Brain microvascular endothelial cell (primary cell): ENCODE data around the gene PRPF40A.

Experiments used
- DNase-seq: peaks from one replicate; pipeline ENCODE4 v3.0.0-alpha.2; 2020
- H3K27ac ChIP-seq: fragments of 250-450 bp; sonication (Bioruptor Pico); 2 replicates; pipeline ENCODE4 v1.5.1; 2020; ENCODE audit warnings: mild to moderate bottlenecking, moderate library complexity
- H3K27me3 ChIP-seq: fragments of 250-450 bp; sonication (Bioruptor Pico); replicated peaks from 2 replicates; pipeline ENCODE4 v1.5.1; 2020; ENCODE audit warnings: mild to moderate bottlenecking
- H3K36me3 ChIP-seq: fragments of 250-450 bp; sonication (Bioruptor Pico); replicated peaks from 2 replicates; pipeline ENCODE4 v1.5.1; 2020; ENCODE audit warnings: mild to moderate bottlenecking
- H3K4me3 ChIP-seq: 2 replicates; pipeline ENCODE4 v1.5.1; 2011; ENCODE audit warnings: low read depth, mild to moderate bottlenecking, control low read depth, low read length, moderate library complexity
- in situ Hi-C: cut with HindIII; loops from 2 replicates; pipeline ENCODE4 v1.10.0; 2017; ENCODE audit warnings: low sequenced_read_pairs, low pct_ligation_motif_present
- TF ChIP-seq, protein P1 (sequence below): IDR thresholded peaks from 2 replicates; pipeline ENCODE4 v1.5.1; 2011; ENCODE audit warnings: low read depth, mild to moderate bottlenecking, moderate library complexity, low read length, control low read depth, inconsistent platforms; ENCODE audit errors: missing control alignments

Gene PRPF40A

DNA sequence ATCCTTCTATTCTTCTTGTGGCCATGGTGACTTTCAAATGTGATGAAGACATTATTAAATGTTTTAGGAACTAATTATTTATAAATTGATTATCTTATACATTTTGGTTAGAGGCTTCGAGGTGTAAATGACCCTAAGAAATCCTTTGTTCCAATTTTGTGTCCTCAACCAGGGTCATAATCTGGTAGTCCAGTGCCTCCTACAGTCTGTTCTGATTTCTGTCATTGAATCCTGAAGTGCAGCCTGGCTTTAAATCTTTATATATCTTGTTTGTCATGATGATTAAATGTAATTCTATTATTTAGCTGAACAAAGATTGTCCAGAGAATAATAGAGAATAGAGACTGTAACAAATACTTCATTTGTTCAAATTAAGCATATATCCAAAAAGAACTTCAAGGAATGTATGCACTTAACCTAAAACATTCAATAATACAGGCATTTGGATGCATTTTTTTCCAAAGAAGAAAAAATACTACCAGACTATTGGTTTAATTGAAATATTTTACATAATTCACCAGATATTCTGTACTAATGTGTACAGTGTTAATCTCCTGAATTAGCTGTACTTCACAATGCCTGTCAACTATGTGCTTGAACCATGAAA is 89.8 kb downstream of the PRPF40A start:
- in situ Hi-C loops = loop anchor here (25.0 kb wide), 1 partner anchor 440 kb away; the partner anchor contains the start of gene STAM2
- Histone ChIP-seq H3K36me3 (peaks cover 17% of the 10 kb centered on the region), H3K4me3 (no peak overlapping the region), H3K27ac (no peak overlapping the region), H3K27me3 (no peaks in the 10 kb centered on the region)
- peak; percentile 23 for DNase-seq
- TF ChIP-seq, protein P1, sequence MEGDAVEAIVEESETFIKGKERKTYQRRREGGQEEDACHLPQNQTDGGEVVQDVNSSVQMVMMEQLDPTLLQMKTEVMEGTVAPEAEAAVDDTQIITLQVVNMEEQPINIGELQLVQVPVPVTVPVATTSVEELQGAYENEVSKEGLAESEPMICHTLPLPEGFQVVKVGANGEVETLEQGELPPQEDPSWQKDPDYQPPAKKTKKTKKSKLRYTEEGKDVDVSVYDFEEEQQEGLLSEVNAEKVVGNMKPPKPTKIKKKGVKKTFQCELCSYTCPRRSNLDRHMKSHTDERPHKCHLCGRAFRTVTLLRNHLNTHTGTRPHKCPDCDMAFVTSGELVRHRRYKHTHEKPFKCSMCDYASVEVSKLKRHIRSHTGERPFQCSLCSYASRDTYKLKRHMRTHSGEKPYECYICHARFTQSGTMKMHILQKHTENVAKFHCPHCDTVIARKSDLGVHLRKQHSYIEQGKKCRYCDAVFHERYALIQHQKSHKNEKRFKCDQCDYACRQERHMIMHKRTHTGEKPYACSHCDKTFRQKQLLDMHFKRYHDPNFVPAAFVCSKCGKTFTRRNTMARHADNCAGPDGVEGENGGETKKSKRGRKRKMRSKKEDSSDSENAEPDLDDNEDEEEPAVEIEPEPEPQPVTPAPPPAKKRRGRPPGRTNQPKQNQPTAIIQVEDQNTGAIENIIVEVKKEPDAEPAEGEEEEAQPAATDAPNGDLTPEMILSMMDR = peak; percentile 70

DNA sequence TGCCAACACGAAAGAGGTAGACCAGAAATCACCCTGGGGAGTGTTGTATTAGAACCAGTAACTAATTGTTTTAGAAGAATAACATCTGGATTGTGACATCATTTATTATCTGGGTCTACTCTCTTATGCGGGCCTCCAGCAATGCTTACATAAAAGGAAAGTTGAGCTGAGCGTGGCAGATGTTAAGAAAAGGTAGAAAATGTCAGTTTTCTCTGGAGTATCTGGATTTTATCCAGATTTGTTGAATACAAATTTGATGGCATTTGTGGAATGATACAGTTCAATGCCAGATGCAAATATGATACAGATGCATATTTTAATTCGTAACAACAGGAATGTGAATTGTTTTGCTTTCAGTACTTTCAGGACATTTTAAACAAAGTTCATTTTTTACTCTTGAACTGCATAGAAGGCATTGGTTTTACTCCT is 90.3 kb downstream of the PRPF40A start:
- no peak overlapping the region for H3K27ac ChIP-seq
- in situ Hi-C loops = loop anchor here (25.0 kb wide), 1 partner anchor 440 kb away; the partner anchor contains the start of gene STAM2

DNA sequence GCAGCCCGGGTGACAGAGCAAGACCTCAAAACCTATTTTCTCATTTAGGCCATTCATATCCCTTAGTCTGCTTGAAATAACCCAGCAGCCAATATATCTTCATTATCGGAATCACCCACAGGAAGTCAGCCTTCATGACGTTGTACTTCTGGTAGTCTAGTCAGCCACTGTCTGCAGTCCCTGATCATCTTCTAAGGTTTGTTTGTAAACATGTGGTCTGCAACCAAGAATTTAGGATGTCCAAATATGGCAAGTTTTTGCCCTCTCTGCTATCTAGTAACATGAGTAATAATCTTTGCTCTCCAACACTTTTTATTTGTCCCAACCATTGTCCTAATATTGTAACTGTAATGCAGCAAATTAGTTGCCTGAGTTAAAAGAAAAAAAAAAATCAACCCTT is 92.5 kb downstream of the PRPF40A start:
- DNase-seq = no peak
- Histone ChIP-seq H3K27me3 (no peaks in the 10 kb centered on the region), H3K27ac (no peak overlapping the region), H3K4me3 (no peak overlapping the region), H3K36me3 (peaks cover 15% of the 10 kb centered on the region)
- TF ChIP-seq, protein P1 = no peak
- in situ Hi-C loops = loop anchor here (25.0 kb wide), 1 partner anchor 438 kb away; the partner anchor contains the start of gene STAM2

More for the DNA sequence above, 90.3 kb downstream of the PRPF40A start:
- DNase-seq = no peak
- peaks cover 12% of the 10 kb centered on the region for H3K36me3 ChIP-seq
- H3K4me3 ChIP-seq = no peak overlapping the region
- TF ChIP-seq, protein P1 = no peak
- no peaks in the 10 kb centered on the region for H3K27me3 ChIP-seq

DNA sequence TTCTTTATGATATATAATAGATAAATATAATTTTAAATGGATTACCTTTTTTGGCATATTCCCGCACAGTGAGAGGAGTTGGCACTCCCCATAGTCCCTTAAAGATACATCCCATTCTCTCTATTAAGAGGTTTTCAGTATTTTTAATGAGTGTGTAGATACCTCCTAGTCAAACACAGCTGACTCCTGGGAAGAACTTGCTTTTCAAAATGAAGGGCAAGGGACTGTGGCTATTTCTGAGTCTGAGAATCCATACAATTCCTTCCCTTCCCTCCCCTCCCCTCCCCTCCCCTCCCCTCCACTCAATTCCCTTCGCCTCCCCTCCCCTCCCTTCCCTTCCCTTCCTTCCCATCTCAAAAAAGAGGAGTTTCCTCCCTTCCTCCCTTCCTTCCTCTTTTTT is 93.5 kb downstream of the PRPF40A start:
- DNase-seq = no peak
- in situ Hi-C loops = no loop called here
- TF ChIP-seq, protein P1 = no peak
- Histone ChIP-seq H3K27ac (no peak overlapping the region), H3K27me3 (no peaks in the 10 kb centered on the region), H3K4me3 (no peak overlapping the region), H3K36me3 (peaks cover 18% of the 10 kb centered on the region)

DNA sequence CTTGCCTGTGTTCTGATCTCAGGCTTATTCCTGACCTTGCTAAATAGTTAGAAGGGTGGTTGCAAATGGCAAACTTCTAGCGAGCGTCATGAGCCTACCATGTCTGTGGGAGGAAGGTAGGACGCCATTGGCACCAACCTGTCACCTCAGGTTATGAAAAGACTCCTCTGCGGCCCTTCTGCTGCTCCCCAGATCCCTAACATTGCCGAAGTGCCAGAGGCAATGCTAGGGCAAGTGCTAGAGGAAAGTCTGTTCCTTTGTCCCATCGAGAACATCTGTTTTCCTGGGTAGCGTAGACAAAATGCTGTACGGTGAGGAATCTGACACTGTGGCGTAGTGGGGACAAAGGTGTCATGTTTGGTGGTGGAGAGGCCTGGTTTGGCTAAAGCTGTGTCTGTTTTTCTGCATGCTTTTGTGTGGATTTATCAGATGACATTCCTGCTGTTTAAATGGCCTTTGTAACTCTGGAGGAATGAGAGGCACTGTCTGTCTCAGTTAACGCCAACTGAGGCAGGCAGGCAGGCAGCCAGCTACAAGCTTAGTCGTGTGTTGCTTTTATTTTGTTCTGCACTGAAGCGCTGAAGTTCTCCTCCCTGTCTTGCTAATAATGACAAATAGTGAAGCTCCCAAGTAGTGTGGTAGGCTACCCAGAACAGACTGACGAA is 94.1 kb downstream of the PRPF40A start:
- in situ Hi-C loops = no loop called here
- peaks cover 13% of the 10 kb centered on the region for H3K36me3 ChIP-seq
- DNase-seq = no peak

More for the DNA sequence above, 94.1 kb downstream of the PRPF40A start:
- Histone ChIP-seq H3K4me3 (no peak overlapping the region), H3K27me3 (no peaks in the 10 kb centered on the region), H3K27ac (no peak overlapping the region)
- TF ChIP-seq, protein P1 = no peak
